ENCODE results near the gene FGF14. TPM values are rescaled to one million over a fixed set of nuclear protein-coding genes. Genes with fewer than 3 reads are reported as not detected.

The FGF14 gene
- total RNA-seq, 1 donor from 2014 or later = 0.23 TPM

DNA sequence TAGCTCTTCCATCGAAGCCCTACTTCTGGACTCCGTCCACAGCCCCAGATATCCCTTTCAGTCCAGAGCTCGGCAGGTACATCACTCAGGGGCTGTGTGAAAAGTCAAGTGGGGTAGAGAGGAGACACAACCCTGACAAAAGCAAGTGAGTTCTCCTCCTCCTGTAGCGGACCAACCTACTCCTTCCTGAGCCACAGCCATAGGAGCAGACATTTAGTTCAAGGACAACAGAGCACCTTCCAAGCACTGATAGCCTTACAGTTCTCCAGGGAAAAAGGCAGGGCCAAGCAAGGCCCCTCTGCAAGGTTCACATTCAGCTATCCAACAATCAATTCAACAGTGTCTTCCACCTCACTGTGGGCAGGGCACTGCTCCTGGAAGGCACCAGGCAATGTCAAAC, 89.0 kb downstream of the FGF14 start:
- no peak overlapping the region for H2AFZ ChIP-seq (ENCODE audit: low read depth, low read length)
- FAIRE-seq = no peak
- no peaks in the 10 kb centered on the region for H3K36me3 ChIP-seq (ENCODE audit: insufficient read depth, low read length)
- Mint-ChIP-seq H3K36me3 (ENCODE audit: low read depth, unreplicated experiment) (no peaks in the 10 kb centered on the region), H3K4me3 (ENCODE audit: unreplicated experiment) (no peak overlapping the region), H3K27ac (ENCODE audit: unreplicated experiment) (no peak overlapping the region), H3K4me1 (ENCODE audit: low read depth, unreplicated experiment) (peaks cover 2% of the 10 kb centered on the region), H3K27me3 (ENCODE audit: low read depth, unreplicated experiment) (peaks cover 2% of the 10 kb centered on the region), H3K9me3 (ENCODE audit: unreplicated experiment) (no peaks in the 10 kb centered on the region)
- no peak overlapping the region for H3K4me2 ChIP-seq (ENCODE audit: low read length)
- H3K79me2 ChIP-seq (ENCODE audit: insufficient read depth, low read length) = no peaks in the 10 kb centered on the region
- TF ChIP-seq CTCF (IDR thresholded peaks at IDR 0.05; ENCODE audit: insufficient read depth, low read depth, low read length) (no peak), EZH2 (IDR thresholded peaks at IDR 0.05; ENCODE audit: insufficient read depth, low read length) (no peak)
- no peak overlapping the region for H3K9ac ChIP-seq (ENCODE audit: low read length)
- H4K20me1 ChIP-seq (ENCODE audit: insufficient read depth, low read length) = no peaks in the 10 kb centered on the region
- no peak overlapping the region for H3K4me3 ChIP-seq (ENCODE audit: insufficient read depth, low read depth, low read length)
- peaks cover 2% of the 10 kb centered on the region for H3K27me3 ChIP-seq (ENCODE audit: insufficient read depth, low read length)
- no peak for DNase-seq (ENCODE audit: low read depth)
- H3K27ac ChIP-seq (ENCODE audit: low read depth, low read length) = no peak overlapping the region
- H3K9me3 ChIP-seq (ENCODE audit: insufficient read depth, low read depth, low read length) = no peaks in the 10 kb centered on the region
- no peaks in the 10 kb centered on the region for H3K4me1 ChIP-seq (ENCODE audit: insufficient read depth, low read length)

GRCh38 chr13:102311901-102312300, 89.9 kb downstream of the FGF14 start:
- no peak overlapping the region for H3K27ac Mint-ChIP-seq (ENCODE audit: unreplicated experiment)
- H4K20me1 ChIP-seq (ENCODE audit: insufficient read depth, low read length) = no peaks in the 10 kb centered on the region
- H2AFZ ChIP-seq (ENCODE audit: low read depth, low read length) = no peak overlapping the region
- no peaks in the 10 kb centered on the region for H3K79me2 ChIP-seq (ENCODE audit: insufficient read depth, low read length)
- H3K4me3 Mint-ChIP-seq (ENCODE audit: unreplicated experiment) = no peak overlapping the region
- H3K36me3 Mint-ChIP-seq (ENCODE audit: low read depth, unreplicated experiment) = no peaks in the 10 kb centered on the region
- TF ChIP-seq CTCF (IDR thresholded peaks at IDR 0.05; ENCODE audit: insufficient read depth, low read depth, low read length) (no peak), EZH2 (IDR thresholded peaks at IDR 0.05; ENCODE audit: insufficient read depth, low read length) (no peak)
- DNase-seq (ENCODE audit: low read depth) (no peak), FAIRE-seq (no peak)
- H3K4me3 ChIP-seq (ENCODE audit: insufficient read depth, low read depth, low read length) = no peak overlapping the region
- H3K36me3 ChIP-seq (ENCODE audit: insufficient read depth, low read length) = no peaks in the 10 kb centered on the region
- peaks cover 2% of the 10 kb centered on the region for H3K27me3 ChIP-seq (ENCODE audit: insufficient read depth, low read length)
- no peak overlapping the region for H3K4me2 ChIP-seq (ENCODE audit: low read length)
- no peak overlapping the region for H3K9ac ChIP-seq (ENCODE audit: low read length)
- no peaks in the 10 kb centered on the region for H3K4me1 ChIP-seq (ENCODE audit: insufficient read depth, low read length)
- H3K4me1 Mint-ChIP-seq (ENCODE audit: low read depth, unreplicated experiment) = no peaks in the 10 kb centered on the region
- H3K9me3 Mint-ChIP-seq (ENCODE audit: unreplicated experiment) = no peaks in the 10 kb centered on the region
- no peak overlapping the region for H3K27ac ChIP-seq (ENCODE audit: low read depth, low read length)
- no peaks in the 10 kb centered on the region for H3K9me3 ChIP-seq (ENCODE audit: insufficient read depth, low read depth, low read length)
- peaks cover 2% of the 10 kb centered on the region for H3K27me3 Mint-ChIP-seq (ENCODE audit: low read depth, unreplicated experiment)

DNA sequence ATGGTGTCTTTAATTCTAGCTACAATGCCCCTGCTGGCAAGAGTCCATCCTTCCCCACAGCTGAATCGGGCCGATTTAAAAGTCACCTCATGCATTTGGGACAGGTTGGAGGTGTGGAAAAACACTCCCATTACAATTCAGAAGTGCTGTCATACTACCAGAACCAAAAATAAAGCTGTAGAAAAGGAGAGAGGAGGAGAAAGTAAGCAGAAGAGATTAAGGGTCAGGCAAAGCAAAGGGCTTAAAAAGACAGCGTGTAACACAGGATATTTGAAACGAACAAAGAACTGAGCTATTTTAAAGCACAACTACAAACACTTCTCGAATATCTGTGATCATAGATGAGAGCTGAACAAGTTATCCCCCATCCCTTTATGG, 90.4 kb downstream of the FGF14 start:
- no peaks in the 10 kb centered on the region for H3K9me3 ChIP-seq (ENCODE audit: insufficient read depth, low read depth, low read length)
- H3K79me2 ChIP-seq (ENCODE audit: insufficient read depth, low read length) = no peaks in the 10 kb centered on the region
- no peak overlapping the region for H3K27ac ChIP-seq (ENCODE audit: low read depth, low read length)
- no peak overlapping the region for H3K9ac ChIP-seq (ENCODE audit: low read length)
- Mint-ChIP-seq H3K36me3 (ENCODE audit: low read depth, unreplicated experiment) (no peaks in the 10 kb centered on the region), H3K27me3 (ENCODE audit: low read depth, unreplicated experiment) (peaks cover 2% of the 10 kb centered on the region), H3K4me3 (ENCODE audit: unreplicated experiment) (no peak overlapping the region), H3K4me1 (ENCODE audit: low read depth, unreplicated experiment) (no peaks in the 10 kb centered on the region), H3K9me3 (ENCODE audit: unreplicated experiment) (no peaks in the 10 kb centered on the region), H3K27ac (ENCODE audit: unreplicated experiment) (no peak overlapping the region)
- H3K4me2 ChIP-seq (ENCODE audit: low read length) = no peak overlapping the region
- H3K36me3 ChIP-seq (ENCODE audit: insufficient read depth, low read length) = no peaks in the 10 kb centered on the region
- DNase-seq (ENCODE audit: low read depth) (no peak), FAIRE-seq (no peak)
- no peaks in the 10 kb centered on the region for H4K20me1 ChIP-seq (ENCODE audit: insufficient read depth, low read length)
- no peak for TF ChIP-seq EZH2 (IDR thresholded peaks at IDR 0.05; ENCODE audit: insufficient read depth, low read length)
- no peak for TF ChIP-seq CTCF (IDR thresholded peaks at IDR 0.05; ENCODE audit: insufficient read depth, low read depth, low read length)
- peaks cover 2% of the 10 kb centered on the region for H3K27me3 ChIP-seq (ENCODE audit: insufficient read depth, low read length)
- no peaks in the 10 kb centered on the region for H3K4me1 ChIP-seq (ENCODE audit: insufficient read depth, low read length)
- H3K4me3 ChIP-seq (ENCODE audit: insufficient read depth, low read depth, low read length) = no peak overlapping the region
- no peak overlapping the region for H2AFZ ChIP-seq (ENCODE audit: low read depth, low read length)

Measured in astrocyte (in vitro differentiated cells and primary cell).